Measurements from ENCODE around the gene RXFP2.

GRCh38 chr13:31805841-31806240 lies 66.5 kb downstream of the RXFP2 start:
- TF ChIP-seq CTCF (IDR thresholded peaks at IDR 0.05; ENCODE audit: low read length) (no peak), EZH2 (optimal IDR thresholded peaks at IDR 0.05; ENCODE audit: low read depth, low read length) (no peak)

Measured in MM.1S (cell line).